HG03064 (cell line): Measurements from ENCODE around the gene GTF2H2.
"Not testable (repeated sequence)": the region's sequence is repeated elsewhere in the genome, so short reads cannot be mapped to it uniquely, and the experiment has no call there.

Experiments used
- ATAC-seq: cut with Tn5 transposase; IDR thresholded peaks from one replicate; pipeline ENCODE4 v1.9.1; 2021; ENCODE audit warnings: low read depth; ENCODE audit not compliant: unreplicated experiment

The GTF2H2 gene

DNA sequence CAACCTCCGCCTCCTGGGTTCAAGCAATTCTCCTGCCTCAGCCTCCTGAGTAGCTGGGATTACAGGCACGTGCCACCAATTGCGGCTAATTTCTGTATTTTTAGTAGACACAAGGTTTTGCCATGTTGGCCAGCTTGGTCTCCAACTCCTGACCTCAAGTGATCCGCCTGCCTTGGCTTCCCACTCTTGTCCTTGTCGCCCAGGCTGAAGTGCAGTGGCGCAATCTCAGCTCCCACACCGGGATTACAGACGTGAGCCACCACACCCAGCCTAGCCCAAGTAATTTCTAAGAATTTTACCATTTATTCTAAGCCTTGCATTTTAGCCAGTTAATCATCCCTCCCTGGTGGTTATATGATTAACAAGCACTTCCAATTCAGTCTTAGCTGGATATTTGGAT, 53.3 kb downstream of the GTF2H2 start:
- no peak for ATAC-seq

DNA sequence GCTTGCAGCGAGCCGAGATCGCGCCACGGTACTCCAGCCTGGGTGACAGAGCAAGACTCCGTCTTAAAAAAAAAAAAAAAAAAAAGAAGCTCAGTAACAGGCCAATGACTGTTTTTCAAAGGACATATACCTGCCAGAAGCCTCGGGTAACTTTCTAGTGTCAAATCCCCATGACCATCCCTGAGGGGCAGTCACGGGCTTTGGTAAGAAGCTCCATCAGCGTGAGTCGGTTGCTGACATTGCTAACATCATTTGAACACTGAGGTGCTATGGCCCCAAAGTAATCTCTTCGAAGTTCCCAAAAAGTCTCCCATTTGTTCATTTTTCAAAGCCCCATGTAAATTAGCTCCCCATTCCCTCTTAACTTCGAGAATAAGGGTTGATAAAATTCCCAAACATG, 53.9 kb downstream of the GTF2H2 start:
- no peak for ATAC-seq

DNA sequence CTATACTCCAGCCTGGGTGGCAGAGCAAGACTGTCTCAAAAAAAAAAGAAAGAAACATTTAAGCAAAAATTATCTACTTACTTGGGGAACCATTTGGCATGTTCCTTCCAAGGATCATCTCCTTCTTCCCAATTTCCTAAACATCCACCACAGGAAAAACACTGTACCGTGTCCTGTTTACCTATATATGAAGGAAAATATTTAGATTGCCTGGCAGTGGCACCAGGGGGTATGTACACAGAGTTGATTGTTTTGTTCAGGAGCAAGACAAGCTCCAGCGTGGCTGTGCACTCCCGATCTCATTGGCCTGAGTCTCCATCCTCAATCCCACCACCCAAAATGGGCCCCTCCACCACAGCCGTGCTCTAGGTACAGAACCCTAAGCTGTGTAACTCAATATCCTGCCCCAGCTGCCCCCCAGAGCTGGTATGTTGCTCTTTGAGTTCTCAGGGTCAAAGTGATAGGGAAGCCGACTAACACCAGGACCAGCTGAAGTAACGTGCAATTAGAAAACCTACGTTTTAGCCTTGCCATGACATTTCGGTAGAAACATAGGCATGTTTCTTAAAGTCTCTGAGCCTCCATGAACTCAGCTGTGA, 56.2 kb downstream of the GTF2H2 start:
- ATAC-seq: no peak

DNA sequence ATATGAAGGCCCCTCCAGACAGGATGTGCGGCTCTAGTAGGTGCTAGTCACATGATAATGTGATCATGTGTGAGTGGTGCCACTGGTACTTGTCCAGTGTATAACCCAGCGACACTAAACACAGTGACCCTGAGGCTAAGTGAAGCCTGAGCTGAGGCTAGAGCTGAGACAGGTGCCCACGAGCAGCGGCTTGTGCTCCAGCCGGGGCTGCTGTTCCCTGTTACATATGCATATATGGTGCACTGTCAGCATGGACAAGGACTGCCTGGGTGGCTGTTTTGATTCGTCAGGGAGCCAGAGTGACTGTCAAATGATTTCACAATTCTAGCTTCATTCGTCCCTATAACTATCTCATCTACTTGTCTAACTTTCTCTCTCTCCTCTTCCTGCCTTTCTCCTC, 60.5 kb downstream of the GTF2H2 start:
- not testable (repeated sequence) for ATAC-seq
